ENCODE results near the gene THRB.

The THRB gene

DNA sequence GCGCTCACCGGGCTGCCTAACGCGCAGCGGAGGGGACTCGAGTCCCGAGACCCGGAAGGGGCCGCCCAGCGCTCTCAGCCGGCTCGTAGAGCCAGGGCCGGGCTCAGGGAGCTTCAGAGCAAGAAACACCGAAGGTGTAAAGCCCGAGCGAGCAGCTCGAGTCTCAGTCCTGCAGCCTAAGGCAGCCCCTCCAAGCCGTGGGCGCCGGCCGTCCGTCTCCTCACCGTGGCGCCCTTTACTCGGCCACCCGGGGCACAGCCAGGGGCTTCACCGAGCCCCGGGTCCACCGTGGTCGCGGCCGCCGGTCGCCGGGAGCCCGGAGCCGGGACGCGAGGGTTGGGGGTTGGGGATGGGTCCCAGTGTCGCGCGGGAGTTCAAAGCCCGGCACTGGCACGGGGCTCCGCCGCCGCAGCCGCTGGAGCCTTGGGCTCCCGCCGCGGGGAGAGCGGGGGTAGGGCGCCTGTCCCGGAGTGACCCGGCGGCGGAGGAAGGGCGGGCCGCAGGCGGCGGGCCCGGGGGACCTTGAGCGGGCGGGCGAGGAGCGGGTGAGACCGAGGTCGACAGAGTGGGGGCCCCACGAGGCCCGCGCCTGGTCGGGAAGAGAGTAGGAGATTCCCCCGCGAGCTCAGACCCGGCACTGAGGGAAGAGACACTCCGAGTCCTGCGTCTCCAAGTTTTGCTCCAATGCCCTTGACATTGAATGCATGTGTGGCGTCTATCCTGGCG lies 26.9 kb upstream of the THRB start:
- no peaks in the 10 kb centered on the region for H3K9me3 Mint-ChIP-seq
- H3K36me3 Mint-ChIP-seq (ENCODE audit: low read depth) = no peaks in the 10 kb centered on the region
- H3K4me3 Mint-ChIP-seq = peak overlapping the region; percentile 3
- peaks cover 8% of the 10 kb centered on the region for H3K4me1 Mint-ChIP-seq (ENCODE audit: low read depth)
- H3K27me3 Mint-ChIP-seq = peaks cover 58% of the 10 kb centered on the region
- no peak overlapping the region for H3K27ac Mint-ChIP-seq

DNA sequence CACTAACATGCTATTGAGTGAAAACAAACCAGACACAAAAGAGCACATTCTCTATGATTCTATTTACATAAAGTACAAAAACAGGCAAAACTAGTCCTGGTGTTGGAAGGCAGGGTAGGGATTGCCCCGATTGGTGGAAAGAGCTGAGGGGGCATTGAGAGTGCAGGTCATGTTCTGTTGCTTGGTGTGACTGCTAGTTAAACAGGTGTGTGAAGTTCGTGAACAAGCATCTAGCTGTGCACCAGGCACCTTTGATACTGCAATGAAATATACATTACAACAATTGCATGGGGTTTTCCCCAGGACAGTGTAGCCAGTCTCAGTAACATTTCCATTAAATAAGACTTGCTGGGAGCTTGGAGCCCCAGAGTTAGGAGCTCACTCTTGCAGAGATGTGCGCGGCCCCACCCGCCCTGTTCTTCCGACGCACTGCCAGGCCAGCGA lies 26.3 kb upstream of the THRB start:
- H3K36me3 Mint-ChIP-seq (ENCODE audit: low read depth) = no peaks in the 10 kb centered on the region
- peaks cover 58% of the 10 kb centered on the region for H3K27me3 Mint-ChIP-seq

DNA sequence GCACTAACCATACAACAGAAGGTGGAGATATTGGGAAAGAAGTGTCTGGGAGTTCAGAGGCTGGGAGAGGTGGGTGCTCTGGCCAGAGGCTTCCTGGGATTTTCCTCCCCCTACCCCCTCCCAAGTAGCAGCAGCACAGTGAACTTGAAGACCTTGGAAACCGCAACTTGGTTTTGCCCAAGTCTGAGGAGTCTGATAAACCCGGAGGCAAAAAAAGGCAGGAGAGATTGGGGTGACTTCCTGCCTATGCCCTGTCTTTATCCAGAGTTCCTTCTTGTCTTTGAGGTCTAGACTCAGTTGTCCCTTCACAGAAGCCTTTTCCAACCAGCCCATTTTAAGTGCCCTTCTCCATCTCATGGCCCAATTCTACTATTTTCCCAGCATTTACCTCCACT lies 25.4 kb upstream of the THRB start:
- Mint-ChIP-seq H3K4me3 (no peak overlapping the region), H3K27ac (no peak overlapping the region), H3K4me1 (ENCODE audit: low read depth) (peaks cover 8% of the 10 kb centered on the region), H3K27me3 (peaks cover 58% of the 10 kb centered on the region), H3K36me3 (ENCODE audit: low read depth) (no peaks in the 10 kb centered on the region), H3K9me3 (no peaks in the 10 kb centered on the region)

More for the DNA sequence above, 26.3 kb upstream of the THRB start:
- Mint-ChIP-seq H3K27ac (no peak overlapping the region), H3K4me3 (peak overlapping the region; percentile 3), H3K9me3 (no peaks in the 10 kb centered on the region), H3K4me1 (ENCODE audit: low read depth) (peaks cover 8% of the 10 kb centered on the region)

DNA sequence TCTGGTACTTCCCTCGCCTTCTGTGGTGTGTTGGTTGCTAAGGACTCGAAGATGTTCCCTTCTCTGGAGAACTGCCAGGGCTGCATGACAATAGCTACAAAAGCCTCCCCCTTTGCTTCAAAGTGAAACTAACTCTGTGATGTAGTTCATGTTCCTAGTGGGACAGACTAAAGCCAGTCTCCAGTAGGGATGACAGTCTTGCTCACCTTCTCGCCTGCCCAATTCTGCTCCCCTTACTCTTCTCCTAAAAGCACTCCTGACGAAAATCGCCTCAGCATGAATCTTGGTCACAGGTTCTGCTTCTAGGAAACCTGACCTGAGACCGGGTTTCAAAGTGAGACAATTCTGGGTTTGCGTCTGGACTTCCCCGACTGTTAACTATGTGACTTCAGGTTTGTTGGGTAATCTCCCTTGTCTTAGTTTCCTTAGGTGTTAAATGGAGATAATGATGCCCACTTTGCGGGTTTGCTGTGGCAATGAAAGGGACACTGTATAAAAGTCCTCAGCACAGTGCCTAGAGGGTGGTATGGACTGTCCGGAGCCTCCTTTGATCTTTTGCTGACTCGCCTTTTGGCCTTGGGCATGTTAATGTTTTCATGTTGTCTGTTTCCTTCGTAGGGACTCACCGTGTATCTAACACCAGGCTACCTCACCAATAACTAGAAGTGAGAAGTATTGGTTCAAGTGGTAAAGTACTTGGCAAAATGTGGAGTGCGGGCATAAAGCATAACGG lies 24.9 kb upstream of the THRB start:
- Mint-ChIP-seq H3K36me3 (ENCODE audit: low read depth) (no peaks in the 10 kb centered on the region), H3K4me3 (no peak overlapping the region), H3K27me3 (peaks cover 58% of the 10 kb centered on the region), H3K9me3 (no peaks in the 10 kb centered on the region), H3K27ac (no peak overlapping the region), H3K4me1 (ENCODE audit: low read depth) (peaks cover 8% of the 10 kb centered on the region)

DNA sequence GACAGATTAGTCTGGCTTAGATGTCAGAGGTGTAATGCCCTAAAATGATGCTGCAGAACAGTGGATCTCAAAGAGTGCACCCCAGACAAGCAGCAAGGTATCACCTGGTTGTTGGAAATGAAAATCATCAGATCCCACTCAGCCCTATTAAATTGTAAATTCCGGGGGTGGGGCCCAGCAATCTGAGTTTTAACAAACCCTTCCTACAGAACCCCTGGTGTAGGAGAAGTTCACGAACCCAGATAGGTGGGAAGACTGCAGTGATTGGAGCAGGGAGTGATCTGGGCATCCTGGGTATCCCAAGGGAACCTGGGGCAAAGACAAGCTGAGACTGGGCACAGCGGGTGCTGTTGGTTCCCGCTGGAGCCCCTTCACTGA lies 24.3 kb upstream of the THRB start:
- Mint-ChIP-seq H3K27me3 (peaks cover 58% of the 10 kb centered on the region), H3K4me1 (ENCODE audit: low read depth) (peaks cover 8% of the 10 kb centered on the region), H3K4me3 (no peak overlapping the region), H3K36me3 (ENCODE audit: low read depth) (no peaks in the 10 kb centered on the region), H3K27ac (no peak overlapping the region), H3K9me3 (no peaks in the 10 kb centered on the region)

DNA sequence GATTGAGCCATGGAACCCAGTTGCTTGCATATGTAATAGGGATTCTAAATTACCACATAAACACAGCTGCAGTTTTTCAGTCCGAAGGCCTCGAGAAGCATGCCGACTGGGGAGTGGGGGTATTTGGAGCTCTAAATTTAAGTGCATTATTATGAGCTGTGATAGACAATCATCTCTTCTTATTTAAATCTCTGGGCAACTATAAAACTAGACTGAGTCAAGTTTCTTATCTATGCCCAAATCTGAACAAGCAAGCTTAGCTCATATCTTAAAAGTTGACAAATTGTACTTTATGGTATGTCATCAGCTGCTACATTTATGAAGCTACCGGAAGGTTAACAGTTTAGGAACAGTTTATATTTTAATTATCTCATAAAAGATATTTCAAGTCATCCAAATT lies 19.5 kb upstream of the THRB start:
- Mint-ChIP-seq H3K36me3 (ENCODE audit: low read depth) (no peaks in the 10 kb centered on the region), H3K4me3 (no peak overlapping the region), H3K9me3 (no peaks in the 10 kb centered on the region), H3K27me3 (peaks cover 20% of the 10 kb centered on the region), H3K4me1 (ENCODE audit: low read depth) (no peaks in the 10 kb centered on the region), H3K27ac (no peak overlapping the region)

DNA sequence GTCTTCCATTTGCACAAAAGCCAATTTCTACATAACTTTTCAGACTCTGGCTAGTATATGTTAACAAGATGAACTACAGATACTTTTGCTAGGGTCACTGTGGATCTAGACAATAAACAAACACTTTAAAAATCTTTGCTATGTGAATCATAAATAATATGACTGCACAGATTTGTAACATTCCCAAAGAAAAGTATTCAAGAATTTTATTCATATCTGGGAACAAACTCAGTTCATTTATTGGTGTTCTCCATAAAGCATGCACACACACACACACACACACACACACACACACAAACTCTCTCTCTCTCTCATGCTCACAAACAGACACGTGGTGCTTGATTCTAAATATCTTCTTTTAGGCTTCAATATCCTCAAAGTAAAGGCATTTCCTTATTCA lies 18.8 kb upstream of the THRB start:
- no peaks in the 10 kb centered on the region for H3K36me3 Mint-ChIP-seq (ENCODE audit: low read depth)
- H3K9me3 Mint-ChIP-seq = no peaks in the 10 kb centered on the region
- H3K27ac Mint-ChIP-seq = no peak overlapping the region
- H3K27me3 Mint-ChIP-seq = peaks cover 13% of the 10 kb centered on the region
- no peak overlapping the region for H3K4me3 Mint-ChIP-seq
- peaks cover 2% of the 10 kb centered on the region for H3K4me1 Mint-ChIP-seq (ENCODE audit: low read depth)

DNA sequence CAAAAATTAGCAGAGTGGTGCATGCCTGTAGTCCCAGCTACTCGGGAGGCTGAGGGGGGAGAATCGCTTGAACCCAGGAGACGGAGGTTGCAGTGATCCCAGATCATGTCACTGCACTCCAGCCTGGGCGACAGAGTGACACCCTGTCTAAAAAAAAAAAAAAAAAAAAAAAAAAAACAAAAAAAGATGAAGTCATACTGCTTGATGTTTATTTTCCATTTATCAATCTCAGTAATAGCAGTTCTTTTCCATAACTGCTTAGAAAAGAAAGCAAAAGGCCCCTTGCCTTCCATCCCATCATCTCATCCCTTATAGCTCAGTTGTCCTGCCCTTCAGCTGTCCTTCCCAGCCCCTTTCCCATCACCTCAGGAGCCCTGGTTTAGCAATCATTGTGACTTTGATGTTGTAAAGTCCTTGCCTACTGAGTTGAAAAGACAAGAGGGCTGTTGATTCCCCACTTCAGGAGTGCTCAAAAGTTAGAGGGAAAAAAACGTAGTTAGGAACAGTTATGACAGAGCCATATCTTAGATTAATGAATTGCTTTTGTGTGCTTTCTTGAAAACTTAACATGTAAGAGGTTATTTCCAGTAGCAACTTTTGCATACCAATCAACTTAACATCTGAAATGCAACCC lies 18.0 kb upstream of the THRB start:
- H3K27ac Mint-ChIP-seq = no peak overlapping the region
- H3K36me3 Mint-ChIP-seq (ENCODE audit: low read depth) = no peaks in the 10 kb centered on the region
- H3K4me1 Mint-ChIP-seq (ENCODE audit: low read depth) = peaks cover 8% of the 10 kb centered on the region
- H3K27me3 Mint-ChIP-seq = peaks cover 8% of the 10 kb centered on the region
- H3K4me3 Mint-ChIP-seq = no peak overlapping the region
- H3K9me3 Mint-ChIP-seq = no peaks in the 10 kb centered on the region

DNA sequence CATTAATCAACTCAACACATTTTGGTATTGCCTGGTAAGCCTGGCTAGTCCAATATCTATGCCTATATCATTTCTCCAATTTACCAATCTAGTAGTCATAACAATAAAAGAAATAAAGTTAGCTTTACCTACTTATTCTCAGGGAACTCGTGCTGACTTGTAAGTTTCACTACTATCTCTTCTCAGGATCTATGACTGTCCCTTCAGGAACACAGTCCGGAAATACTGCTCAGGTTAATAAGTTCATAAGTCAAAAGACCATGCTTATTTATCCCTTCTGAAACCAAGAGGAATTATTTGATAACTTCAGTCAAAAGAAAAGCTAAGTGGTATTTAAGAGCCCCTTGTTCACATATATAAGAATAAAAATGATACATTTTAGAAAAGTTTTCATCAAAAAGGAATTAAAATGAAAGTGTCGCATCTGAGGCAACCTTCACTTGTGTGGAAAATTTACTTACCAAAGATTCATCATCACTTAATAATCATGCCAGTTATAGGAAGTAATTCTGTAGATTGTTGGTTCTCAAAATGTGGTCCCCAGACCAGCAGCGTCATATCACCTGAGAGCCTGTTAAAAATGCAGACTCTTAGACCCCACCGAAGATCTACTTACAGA lies 15.5 kb upstream of the THRB start:
- no peaks in the 10 kb centered on the region for H3K9me3 Mint-ChIP-seq
- peaks cover 14% of the 10 kb centered on the region for H3K4me1 Mint-ChIP-seq (ENCODE audit: low read depth)
- H3K4me3 Mint-ChIP-seq = no peak overlapping the region
- peaks cover 9% of the 10 kb centered on the region for H3K27me3 Mint-ChIP-seq
- H3K36me3 Mint-ChIP-seq (ENCODE audit: low read depth) = no peaks in the 10 kb centered on the region
- H3K27ac Mint-ChIP-seq = no peak overlapping the region

DNA sequence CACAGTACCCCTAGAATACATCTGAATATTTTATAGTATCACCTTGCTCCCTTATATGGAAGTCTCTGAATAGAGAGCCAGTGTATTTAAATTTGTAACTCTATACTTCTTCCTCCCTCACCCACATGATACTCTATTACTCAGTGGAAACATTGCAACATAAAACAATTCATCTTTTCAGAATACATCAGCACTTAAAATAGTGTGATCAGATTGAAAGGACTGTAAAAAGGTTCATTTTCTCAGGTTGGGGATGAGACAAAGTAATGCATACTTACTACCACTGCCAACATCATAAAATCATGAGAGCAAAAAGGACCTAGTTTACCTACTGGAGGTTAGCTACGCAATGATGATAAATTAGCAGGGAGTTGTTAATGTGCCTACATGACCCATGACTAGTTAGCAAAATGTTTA lies 13.8 kb upstream of the THRB start:
- Mint-ChIP-seq H3K9me3 (peaks cover 4% of the 10 kb centered on the region), H3K4me1 (ENCODE audit: low read depth) (peaks cover 19% of the 10 kb centered on the region), H3K27ac (no peak overlapping the region)

DNA sequence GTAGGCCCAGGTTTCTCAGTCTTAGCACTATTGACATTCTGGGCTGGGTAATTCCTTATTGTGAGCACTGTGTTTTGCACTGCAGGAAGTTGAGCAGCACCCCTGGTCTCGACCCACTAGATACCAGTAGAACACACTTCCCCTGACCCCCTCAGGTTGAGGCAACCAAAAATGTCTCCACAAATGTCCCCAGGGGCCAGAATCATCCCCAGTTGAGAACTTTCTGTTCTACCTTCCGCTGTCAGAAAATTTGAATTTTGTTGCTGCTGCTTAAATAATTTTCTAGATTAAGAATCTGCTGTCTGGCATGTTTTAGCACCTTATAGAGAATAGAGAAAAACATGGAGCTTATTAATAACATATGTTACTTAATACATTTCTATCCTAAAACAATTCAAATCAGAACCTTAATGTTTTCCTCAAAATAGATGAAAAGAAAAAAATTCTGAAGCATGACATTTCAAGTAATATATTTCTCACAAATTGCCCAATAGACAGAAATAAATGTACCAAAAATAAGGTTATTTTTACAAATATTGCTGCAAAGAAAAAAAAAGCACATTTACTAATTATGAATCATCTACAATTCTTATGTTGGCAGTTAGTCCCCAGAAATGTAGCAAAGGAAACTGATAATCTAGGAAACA lies 13.2 kb upstream of the THRB start:
- Mint-ChIP-seq H3K27me3 (peaks cover 12% of the 10 kb centered on the region), H3K36me3 (ENCODE audit: low read depth) (no peaks in the 10 kb centered on the region), H3K27ac (no peak overlapping the region), H3K4me3 (no peak overlapping the region), H3K4me1 (ENCODE audit: low read depth) (peaks cover 24% of the 10 kb centered on the region), H3K9me3 (peaks cover 4% of the 10 kb centered on the region)

More for the DNA sequence above, 13.8 kb upstream of the THRB start:
- Mint-ChIP-seq H3K27me3 (peaks cover 12% of the 10 kb centered on the region), H3K4me3 (no peak overlapping the region), H3K36me3 (ENCODE audit: low read depth) (no peaks in the 10 kb centered on the region)

DNA sequence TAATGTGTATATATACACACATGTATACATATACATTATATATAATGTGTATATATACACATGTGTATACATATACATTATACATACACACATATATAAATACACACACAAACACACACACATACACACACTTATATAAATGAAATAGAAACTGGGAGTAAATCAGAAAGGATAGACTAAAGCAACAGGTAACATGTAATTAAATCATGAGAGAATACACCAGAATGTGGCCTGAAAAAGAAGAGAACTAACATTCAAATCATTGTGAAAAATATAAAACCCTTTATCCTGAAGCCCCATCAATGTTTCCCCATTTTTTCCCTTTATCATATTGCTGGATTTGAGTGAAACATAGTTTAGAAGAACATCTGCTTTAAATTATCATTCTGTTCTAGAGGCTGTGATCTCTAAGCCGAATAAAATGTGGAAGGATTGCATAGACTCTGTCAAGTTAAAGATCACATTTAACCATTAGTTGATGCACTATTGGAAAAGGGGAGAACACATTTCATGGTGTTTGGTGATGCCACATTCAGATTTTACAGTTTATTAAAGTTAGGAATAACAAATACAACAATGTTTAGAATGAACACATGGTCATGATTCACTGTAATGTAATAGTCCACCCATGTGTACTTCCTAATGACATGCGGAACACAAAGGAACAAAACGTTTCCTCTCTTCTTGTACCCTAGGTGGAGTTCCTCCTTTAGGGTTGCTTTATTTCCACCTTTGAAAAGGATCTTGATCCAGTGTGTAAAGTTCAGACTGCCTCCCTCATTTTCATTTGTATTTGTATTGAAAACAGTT lies 12.5 kb upstream of the THRB start:
- H3K9me3 Mint-ChIP-seq = peaks cover 4% of the 10 kb centered on the region
- H3K36me3 Mint-ChIP-seq (ENCODE audit: low read depth) = no peaks in the 10 kb centered on the region
- peaks cover 12% of the 10 kb centered on the region for H3K27me3 Mint-ChIP-seq
- H3K4me1 Mint-ChIP-seq (ENCODE audit: low read depth) = peaks cover 29% of the 10 kb centered on the region
- H3K4me3 Mint-ChIP-seq = no peak overlapping the region
- H3K27ac Mint-ChIP-seq = no peak overlapping the region

DNA sequence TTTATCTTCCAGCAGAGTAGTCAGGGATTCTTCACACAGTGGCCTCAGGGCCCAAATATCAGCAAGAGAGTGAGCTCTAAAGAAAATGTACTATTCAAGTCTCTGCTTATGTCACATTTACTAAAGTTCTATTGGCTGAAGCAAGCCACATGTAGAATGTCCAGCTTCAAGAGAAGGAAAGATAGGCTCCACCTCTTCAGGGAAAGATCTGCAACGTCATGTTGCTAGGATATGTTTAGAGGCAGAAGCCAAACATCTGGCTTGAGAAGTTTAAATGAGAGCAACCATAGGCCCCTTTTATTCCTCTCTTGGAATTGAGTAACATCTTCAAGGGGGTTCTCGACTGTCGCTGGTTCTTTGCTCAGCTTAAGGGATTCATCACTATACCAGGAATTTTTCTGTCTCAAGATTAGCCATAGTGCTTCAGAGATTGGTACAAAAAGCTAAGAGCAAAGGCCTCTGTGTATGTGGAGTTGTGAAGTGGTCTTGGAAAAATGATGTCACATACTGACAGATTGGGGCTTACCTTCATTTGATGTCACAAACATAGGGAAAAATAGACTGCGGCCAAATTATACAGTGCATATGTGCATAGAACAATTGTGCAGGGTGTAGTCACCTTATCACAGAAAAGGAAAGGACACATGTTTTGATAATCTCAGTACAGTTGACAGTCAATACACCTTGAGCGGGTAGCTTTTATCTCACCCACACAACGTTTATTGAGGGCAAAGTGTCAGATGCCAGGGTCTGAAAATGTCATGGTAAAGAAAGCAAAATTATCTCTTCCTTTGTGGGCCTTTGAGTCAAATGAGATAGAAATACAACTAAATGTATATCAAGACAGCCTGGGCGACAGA lies 11.3 kb upstream of the THRB start:
- H3K4me1 Mint-ChIP-seq (ENCODE audit: low read depth) = peaks cover 29% of the 10 kb centered on the region

More for the DNA sequence above, 11.3 kb upstream of the THRB start:
- Mint-ChIP-seq H3K27me3 (peaks cover 20% of the 10 kb centered on the region), H3K36me3 (ENCODE audit: low read depth) (no peaks in the 10 kb centered on the region), H3K9me3 (peaks cover 4% of the 10 kb centered on the region), H3K4me3 (no peak overlapping the region), H3K27ac (no peak overlapping the region)

Measured in stimulated activated naive CD8-positive, alpha-beta T cell treated with anti-CD3 and anti-CD28 coated beads, Interleukin-15, Interleukin-2, amounts not matched to agents 100 ng/mL and 50 ng/mL, for 24 hours (primary cell).